Lung (tissue), 12 donors: ENCODE data around the gene UFL1. TPM values are rescaled to one million over a fixed set of nuclear protein-coding genes. Genes with fewer than 3 reads are reported as not detected.

Experiments
- ATAC-seq: fragments of 200-7000 bp; cut with Tn5 transposase; one replicate; pipeline ENCODE4 v1.9.1; 2020; ENCODE audit warnings: moderate number of reproducible peaks; ENCODE audit not compliant: insufficient read depth, low FRiP score
- DNase-seq, 3 donors: peaks; one replicate each; pipeline ENCODE4 v3.0.0-alpha.2; 2013 to 2017
- H3K27ac ChIP-seq, 2 donors: one replicate each; pipeline ENCODE4 v1.5.1; 2013; ENCODE audit warnings: mild to moderate bottlenecking in 2 of 2, moderate library complexity in 2 of 2, control low read depth in 1 of 2, inconsistent platforms in 1 of 2, low read depth in 1 of 2, low read length in 1 of 2
- H3K27me3 ChIP-seq, 3 donors: one replicate each; pipeline ENCODE4 v1.5.1; 2013; ENCODE audit warnings: low read length in 2 of 3; ENCODE audit not compliant: control insufficient read depth in 3 of 3, insufficient read depth in 3 of 3
- H3K36me3 ChIP-seq, 4 donors: one replicate each; pipeline ENCODE4 v1.5.1; 2013; ENCODE audit warnings: low read length in 4 of 4, mild to moderate bottlenecking in 1 of 4, moderate library complexity in 1 of 4; ENCODE audit not compliant: control insufficient read depth in 4 of 4, insufficient read depth in 4 of 4
- H3K4me1 ChIP-seq, 5 donors: one replicate each; pipeline ENCODE4 v1.5.1; 2013; ENCODE audit warnings: low read length in 5 of 5, mild to moderate bottlenecking in 2 of 5, moderate library complexity in 1 of 5; ENCODE audit not compliant: control insufficient read depth in 5 of 5, insufficient read depth in 5 of 5
- H3K4me3 ChIP-seq: one replicate; pipeline ENCODE4 v1.5.1; 2013; ENCODE audit warnings: mild to moderate bottlenecking, control low read depth, moderate library complexity
- H3K9ac ChIP-seq, 2 donors: one replicate each; pipeline ENCODE4 v1.5.1; 2013; ENCODE audit warnings: low read length in 2 of 2, control low read depth in 1 of 2; ENCODE audit not compliant: insufficient read depth in 1 of 2
- H3K9me3 ChIP-seq, 4 donors: one replicate each; pipeline ENCODE4 v1.5.1; 2013; ENCODE audit warnings: low read length in 3 of 4, mild to moderate bottlenecking in 1 of 4, moderate library complexity in 1 of 4; ENCODE audit not compliant: control insufficient read depth in 4 of 4, insufficient read depth in 3 of 4
- CTCF ChIP-seq: IDR thresholded peaks from 2 replicates; pipeline ENCODE4 v1.5.1; 2012; ENCODE audit warnings: mild to moderate bottlenecking; ENCODE audit errors: control extremely low read depth, extremely low read depth
- WGBS, 2 donors: extraction: QIAGEN DNeasy Blood & Tissue Kit; methylation state at CpG; one replicate each; pipeline ENCODE4 v1.1.7; 2013; 5-methylcytosine and 5-hydroxymethylcytosine counted together
- polyA plus RNA-seq, 2 donors: library from polyadenylated mRNA; stranded (reverse); fragments of 200-250 nt; gene quantifications; one replicate each; pipeline ENCODE4 v1.2.1, GENCODE V29; 2013
- total RNA-seq, 2 donors: library from RNA; depleted of rRNA in 1 of 2; stranded (reverse); fragments of >200 nt in 1 of 2; gene quantifications; one replicate each; pipeline ENCODE4 v1.2.1, GENCODE V29; 2014 to 2021
- donor health status: control.
- donor health status: control.
- donor health status: Bipolar disorder and iron deficiency.
- donor health status: healthy.
- donor health status: DM: yes; HTN: yes; CAD: no.

The UFL1 gene
- total and polyA plus RNA-seq, 4 donors: 12.7 to 33.7 (median 18.0) TPM

- DNase-seq (no peak), ATAC-seq (no peak)
- no peaks in the 10 kb centered on the region for H3K27me3 ChIP-seq
- TF ChIP-seq CTCF: no peak
- WGBS, 2 donors: 82 to 92% methylated on average over 5 of the region's 5 CpGs
- H3K4me1 ChIP-seq: no peaks in the 10 kb centered on the region
- no peak overlapping the region for H3K4me3 ChIP-seq
- no peak overlapping the region for H3K27ac ChIP-seq
- H3K9ac ChIP-seq: no peak overlapping the region
- peaks cover 0 to 2% (median 0%) of the 10 kb centered on the region in 4 donors for H3K36me3 ChIP-seq
- peaks cover 0 to 4% (median 1%) of the 10 kb centered on the region in 4 donors for H3K9me3 ChIP-seq
Observed at GRCh38 chr6:96499781-96500180, 21.8 kb upstream of the UFL1 start.

- Histone ChIP-seq H3K4me1 (no peaks in the 10 kb centered on the region), H3K9me3 (peaks cover 0 to 4% (median 1%) of the 10 kb centered on the region in 4 donors), H3K27ac (no peak overlapping the region), H3K9ac (no peak overlapping the region), H3K4me3 (no peak overlapping the region), H3K27me3 (no peaks in the 10 kb centered on the region), H3K36me3 (peaks cover 0 to 2% (median 0%) of the 10 kb centered on the region in 4 donors)
- ATAC-seq (no peak), DNase-seq (no peak)
- no peak for TF ChIP-seq CTCF
- WGBS, 2 donors: 97 to 99% methylated on average over 1 of the region's 1 CpG
Observed at GRCh38 chr6:96502915-96503314, 18.7 kb upstream of the UFL1 start.

GRCh38 chr6:96505363-96505762 is 16.2 kb upstream of the UFL1 start:
- no peak for TF ChIP-seq CTCF
- WGBS, 2 donors: 65 to 68% methylated on average over 2 of the region's 2 CpGs
- H3K9ac ChIP-seq: no peak overlapping the region
- peaks cover 0 to 8% (median 0%) of the 10 kb centered on the region in 4 donors for H3K9me3 ChIP-seq
- no peaks in the 10 kb centered on the region for H3K4me1 ChIP-seq
- no peak for DNase-seq
- no peak for ATAC-seq
- H3K4me3 ChIP-seq: no peak overlapping the region
- no peak overlapping the region for H3K27ac ChIP-seq
- H3K27me3 ChIP-seq: no peaks in the 10 kb centered on the region
- H3K36me3 ChIP-seq: no peaks in the 10 kb centered on the region

GRCh38 chr6:96509281-96509680 is 12.3 kb upstream of the UFL1 start:
- Histone ChIP-seq H3K9me3 (peaks cover 0 to 8% (median 1%) of the 10 kb centered on the region in 4 donors), H3K36me3 (peaks cover 0 to 5% (median 0%) of the 10 kb centered on the region in 4 donors), H3K4me1 (no peaks in the 10 kb centered on the region), H3K4me3 (no peak overlapping the region), H3K9ac (no peak overlapping the region), H3K27ac (no peak overlapping the region), H3K27me3 (no peaks in the 10 kb centered on the region)
- ATAC-seq: no peak
- TF ChIP-seq CTCF: no peak
- WGBS, 2 donors: 75 to 83% methylated on average over 2 of the region's 2 CpGs
- DNase-seq: no peak
